Esophagus squamous epithelium (tissue), 4 donors: Measurements from ENCODE around the gene PEAK1.

Experiments used
- POLR2A ChIP-seq, 4 donors: fragments of 450-650 bp; IDR thresholded peaks; one replicate each; pipeline ENCODE4 v1.6.1; 2017; ENCODE audit warnings: antibody characterized with exemption in 4 of 4, mild to moderate bottlenecking in 4 of 4, moderate library complexity in 3 of 4
- TF ChIP-seq, protein P1 (sequence below), 6 experiments: fragments of 450-650 bp in 4 of 6; fragments of 200-600 bp in 2 of 6; sonication (generic) in 2 of 6; IDR thresholded peaks; one replicate each; pipeline ENCODE4 v1.5.1; 2016 to 2019; ENCODE audit warnings: antibody characterized with exemption in 6 of 6, mild to moderate bottlenecking in 4 of 6, moderate library complexity in 4 of 6

DNA sequence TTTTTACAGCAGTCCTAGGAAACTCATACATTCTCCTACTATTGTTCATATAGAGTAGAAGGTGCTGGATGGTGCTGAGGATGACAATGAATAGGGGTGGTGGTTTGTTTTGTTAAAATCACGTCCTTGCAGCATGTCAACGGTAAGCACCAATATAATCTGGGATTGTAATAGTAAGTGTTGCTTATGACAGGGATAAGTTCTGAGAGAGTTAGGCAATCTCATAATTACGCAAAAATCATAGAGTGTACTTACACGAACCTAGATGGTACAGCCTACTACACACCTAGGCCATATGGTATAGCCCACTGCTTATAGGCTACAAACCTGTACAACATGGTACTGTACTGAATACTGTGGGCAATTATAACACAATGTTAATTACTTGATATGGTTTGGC, 284.7 kb downstream of the PEAK1 start:
- TF ChIP-seq, protein P1, sequence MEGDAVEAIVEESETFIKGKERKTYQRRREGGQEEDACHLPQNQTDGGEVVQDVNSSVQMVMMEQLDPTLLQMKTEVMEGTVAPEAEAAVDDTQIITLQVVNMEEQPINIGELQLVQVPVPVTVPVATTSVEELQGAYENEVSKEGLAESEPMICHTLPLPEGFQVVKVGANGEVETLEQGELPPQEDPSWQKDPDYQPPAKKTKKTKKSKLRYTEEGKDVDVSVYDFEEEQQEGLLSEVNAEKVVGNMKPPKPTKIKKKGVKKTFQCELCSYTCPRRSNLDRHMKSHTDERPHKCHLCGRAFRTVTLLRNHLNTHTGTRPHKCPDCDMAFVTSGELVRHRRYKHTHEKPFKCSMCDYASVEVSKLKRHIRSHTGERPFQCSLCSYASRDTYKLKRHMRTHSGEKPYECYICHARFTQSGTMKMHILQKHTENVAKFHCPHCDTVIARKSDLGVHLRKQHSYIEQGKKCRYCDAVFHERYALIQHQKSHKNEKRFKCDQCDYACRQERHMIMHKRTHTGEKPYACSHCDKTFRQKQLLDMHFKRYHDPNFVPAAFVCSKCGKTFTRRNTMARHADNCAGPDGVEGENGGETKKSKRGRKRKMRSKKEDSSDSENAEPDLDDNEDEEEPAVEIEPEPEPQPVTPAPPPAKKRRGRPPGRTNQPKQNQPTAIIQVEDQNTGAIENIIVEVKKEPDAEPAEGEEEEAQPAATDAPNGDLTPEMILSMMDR (IDR thresholded peaks at IDR 0.05): no peak
- no peak for TF ChIP-seq POLR2A (IDR thresholded peaks at IDR 0.05)
